ENCODE results near the gene SPATA20.

The SPATA20 gene

GRCh38 chr17:50535407-50535806, 11.6 kb upstream of the SPATA20 start:
- Histone ChIP-seq H3K9ac (ENCODE audit: low read length) (no peak overlapping the region), H3K4me1 (ENCODE audit: control insufficient read depth, insufficient read depth, low read length) (peaks cover 28% of the 10 kb centered on the region), H3K36me3 (ENCODE audit: control insufficient read depth, insufficient read depth, low read length, severe bottlenecking) (no peaks in the 10 kb centered on the region), H3K4me3 (ENCODE audit: low read length) (no peak overlapping the region), H3K9me3 (ENCODE audit: control insufficient read depth, low read length) (no peaks in the 10 kb centered on the region), H3K27me3 (replicated peaks; ENCODE audit: control insufficient read depth, insufficient read depth, low read length) (peaks cover 25% of the 10 kb centered on the region)
- no peak for DNase-seq (ENCODE audit: low read depth)

- peaks cover 19% of the 10 kb centered on the region for H3K27me3 ChIP-seq (replicated peaks; ENCODE audit: control insufficient read depth, insufficient read depth, low read length)
- no peak for DNase-seq (ENCODE audit: low read depth)
- no peaks in the 10 kb centered on the region for H3K9me3 ChIP-seq (ENCODE audit: control insufficient read depth, low read length)
- H3K9ac ChIP-seq (ENCODE audit: low read length), result no peak overlapping the region
- H3K36me3 ChIP-seq (ENCODE audit: control insufficient read depth, insufficient read depth, low read length, severe bottlenecking), result no peaks in the 10 kb centered on the region
- no peak overlapping the region for H3K4me3 ChIP-seq (ENCODE audit: low read length)
- H3K4me1 ChIP-seq (ENCODE audit: control insufficient read depth, insufficient read depth, low read length), result peaks cover 28% of the 10 kb centered on the region
These were observed 10.0 kb upstream of the SPATA20 start for GRCh38 chr17:50536683-50537646.

GRCh38 chr17:50537721-50538548, 9.0 kb upstream of the SPATA20 start:
- no peak for DNase-seq (ENCODE audit: low read depth)
- H3K27me3 ChIP-seq (replicated peaks; ENCODE audit: control insufficient read depth, insufficient read depth, low read length), result peaks cover 9% of the 10 kb centered on the region
- peak overlapping the region; percentile 4 for H3K9ac ChIP-seq (ENCODE audit: low read length)
- H3K9me3 ChIP-seq (ENCODE audit: control insufficient read depth, low read length), result no peaks in the 10 kb centered on the region
- H3K4me3 ChIP-seq (ENCODE audit: low read length), result no peak overlapping the region
- peaks cover 33% of the 10 kb centered on the region for H3K4me1 ChIP-seq (ENCODE audit: control insufficient read depth, insufficient read depth, low read length)
- H3K36me3 ChIP-seq (ENCODE audit: control insufficient read depth, insufficient read depth, low read length, severe bottlenecking), result no peaks in the 10 kb centered on the region

GRCh38 chr17:50538549-50539410, 8.2 kb upstream of the SPATA20 start:
- H3K9me3 ChIP-seq (ENCODE audit: control insufficient read depth, low read length), result no peaks in the 10 kb centered on the region
- H3K9ac ChIP-seq (ENCODE audit: low read length), result peak overlapping the region; percentile 4
- H3K4me3 ChIP-seq (ENCODE audit: low read length), result no peak overlapping the region
- DNase-seq (ENCODE audit: low read depth), result no peak
- H3K4me1 ChIP-seq (ENCODE audit: control insufficient read depth, insufficient read depth, low read length), result peaks cover 30% of the 10 kb centered on the region
- peaks cover 4% of the 10 kb centered on the region for H3K27me3 ChIP-seq (replicated peaks; ENCODE audit: control insufficient read depth, insufficient read depth, low read length)
- H3K36me3 ChIP-seq (ENCODE audit: control insufficient read depth, insufficient read depth, low read length, severe bottlenecking), result no peaks in the 10 kb centered on the region

- Histone ChIP-seq H3K27me3 (replicated peaks; ENCODE audit: control insufficient read depth, insufficient read depth, low read length) (no peaks in the 10 kb centered on the region), H3K9ac (ENCODE audit: low read length) (no peak overlapping the region), H3K4me3 (ENCODE audit: low read length) (no peak overlapping the region), H3K9me3 (ENCODE audit: control insufficient read depth, low read length) (no peaks in the 10 kb centered on the region), H3K4me1 (ENCODE audit: control insufficient read depth, insufficient read depth, low read length) (peaks cover 29% of the 10 kb centered on the region), H3K36me3 (ENCODE audit: control insufficient read depth, insufficient read depth, low read length, severe bottlenecking) (no peaks in the 10 kb centered on the region)
- DNase-seq (ENCODE audit: low read depth), result no peak
These were observed 7.0 kb upstream of the SPATA20 start for GRCh38 chr17:50539762-50540559.

- no peak for DNase-seq (ENCODE audit: low read depth)
- Histone ChIP-seq H3K4me3 (ENCODE audit: low read length) (no peak overlapping the region), H3K9ac (ENCODE audit: low read length) (peak overlapping the region; percentile 85), H3K9me3 (ENCODE audit: control insufficient read depth, low read length) (no peaks in the 10 kb centered on the region), H3K4me1 (ENCODE audit: control insufficient read depth, insufficient read depth, low read length) (peaks cover 29% of the 10 kb centered on the region), H3K27me3 (replicated peaks; ENCODE audit: control insufficient read depth, insufficient read depth, low read length) (no peaks in the 10 kb centered on the region), H3K36me3 (ENCODE audit: control insufficient read depth, insufficient read depth, low read length, severe bottlenecking) (no peaks in the 10 kb centered on the region)
These were observed 6.2 kb upstream of the SPATA20 start for GRCh38 chr17:50540560-50541401.

GRCh38 chr17:50541402-50541715, 5.6 kb upstream of the SPATA20 start:
- H3K36me3 ChIP-seq (ENCODE audit: control insufficient read depth, insufficient read depth, low read length, severe bottlenecking), result no peaks in the 10 kb centered on the region
- H3K27me3 ChIP-seq (replicated peaks; ENCODE audit: control insufficient read depth, insufficient read depth, low read length), result peaks cover 3% of the 10 kb centered on the region
- peaks cover 29% of the 10 kb centered on the region for H3K4me1 ChIP-seq (ENCODE audit: control insufficient read depth, insufficient read depth, low read length)
- H3K9ac ChIP-seq (ENCODE audit: low read length), result peak overlapping the region; percentile 85
- H3K9me3 ChIP-seq (ENCODE audit: control insufficient read depth, low read length), result no peaks in the 10 kb centered on the region
- peak overlapping the region; percentile 84 for H3K4me3 ChIP-seq (ENCODE audit: low read length)
- no peak for DNase-seq (ENCODE audit: low read depth)

- H3K36me3 ChIP-seq (ENCODE audit: control insufficient read depth, insufficient read depth, low read length, severe bottlenecking), result no peaks in the 10 kb centered on the region
- H3K27me3 ChIP-seq (replicated peaks; ENCODE audit: control insufficient read depth, insufficient read depth, low read length), result peaks cover 4% of the 10 kb centered on the region
- H3K9me3 ChIP-seq (ENCODE audit: control insufficient read depth, low read length), result no peaks in the 10 kb centered on the region
- peak; percentile 96 for DNase-seq (ENCODE audit: low read depth)
- H3K4me3 ChIP-seq (ENCODE audit: low read length), result peak overlapping the region; percentile 84
- peak overlapping the region; percentile 85 for H3K9ac ChIP-seq (ENCODE audit: low read length)
- peaks cover 29% of the 10 kb centered on the region for H3K4me1 ChIP-seq (ENCODE audit: control insufficient read depth, insufficient read depth, low read length)
These were observed 5.0 kb upstream of the SPATA20 start for GRCh38 chr17:50541716-50542688.
